Activated CD4-positive, alpha-beta T cell treated with anti-CD3 and anti-CD28 coated beads, Interleukin-2, Interleukin-4, amounts not matched to agents 100 ng/mL and 50 ng/mL, durations not matched to agents 16 hours and 8 hours (primary cell): ENCODE results near the gene MORN3.
A peak's percentile ranks its signal among the peaks of the same experiment; 100 is the strongest.
"Not testable (repeated sequence)": the region's sequence is repeated elsewhere in the genome, so short reads cannot be mapped to it uniquely, and the experiment has no call there.

ENCODE experiments used
- DNase-seq: peaks from one replicate; pipeline ENCODE4 v3.0.0-alpha.2; 2020; ENCODE audit warnings: low spot score

MORN3 gene

GRCh38 chr12:121638298-121639202 lies 30.9 kb downstream of the MORN3 start:
- DNase-seq, result no peak

- DNase-seq, result peak; percentile 63
Measured at GRCh38 chr12:121637231-121637914, 32.1 kb downstream of the MORN3 start.

GRCh38 chr12:121634836-121635235 lies 34.6 kb downstream of the MORN3 start:
- DNase-seq, result no peak

GRCh38 chr12:121633833-121634196 lies 35.6 kb downstream of the MORN3 start:
- not testable (repeated sequence) for DNase-seq

- no peak for DNase-seq
Measured at GRCh38 chr12:121632069-121632970, 37.1 kb downstream of the MORN3 start.

DNA sequence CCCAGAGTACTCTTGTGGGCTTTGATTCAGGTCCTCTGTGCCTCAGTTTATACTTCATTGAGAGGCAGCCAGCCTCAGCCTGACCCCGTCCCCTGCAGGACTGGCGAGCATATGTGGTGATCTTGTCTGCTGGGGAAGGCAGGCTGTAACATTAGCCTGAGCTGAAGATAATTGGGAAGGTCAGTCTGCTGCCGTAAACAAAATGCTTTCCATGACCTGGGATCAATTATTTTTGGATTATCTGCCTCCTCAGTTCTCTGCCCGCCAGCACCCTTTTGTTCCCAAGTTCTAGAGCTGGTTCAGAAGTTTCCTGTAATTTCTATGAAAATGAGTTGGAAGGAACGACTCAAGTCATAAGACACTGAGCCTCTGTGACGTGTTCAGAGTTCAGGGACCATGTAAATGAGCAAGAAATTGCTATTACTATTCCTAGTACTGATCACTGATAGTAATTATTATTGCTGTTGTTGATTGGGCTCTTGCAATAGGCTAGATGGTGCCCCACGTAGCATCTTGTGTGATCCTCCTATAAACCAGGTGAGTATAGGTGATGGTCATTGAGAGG lies 38.6 kb downstream of the MORN3 start:
- no peak for DNase-seq

GRCh38 chr12:121628536-121628935 lies 40.9 kb downstream of the MORN3 start:
- peak; percentile 42 for DNase-seq

- DNase-seq, result no peak
Measured at GRCh38 chr12:121628037-121628436, 41.4 kb downstream of the MORN3 start.

- peak; percentile 84 for DNase-seq
Measured at GRCh38 chr12:121626853-121627640, 42.4 kb downstream of the MORN3 start.

DNA sequence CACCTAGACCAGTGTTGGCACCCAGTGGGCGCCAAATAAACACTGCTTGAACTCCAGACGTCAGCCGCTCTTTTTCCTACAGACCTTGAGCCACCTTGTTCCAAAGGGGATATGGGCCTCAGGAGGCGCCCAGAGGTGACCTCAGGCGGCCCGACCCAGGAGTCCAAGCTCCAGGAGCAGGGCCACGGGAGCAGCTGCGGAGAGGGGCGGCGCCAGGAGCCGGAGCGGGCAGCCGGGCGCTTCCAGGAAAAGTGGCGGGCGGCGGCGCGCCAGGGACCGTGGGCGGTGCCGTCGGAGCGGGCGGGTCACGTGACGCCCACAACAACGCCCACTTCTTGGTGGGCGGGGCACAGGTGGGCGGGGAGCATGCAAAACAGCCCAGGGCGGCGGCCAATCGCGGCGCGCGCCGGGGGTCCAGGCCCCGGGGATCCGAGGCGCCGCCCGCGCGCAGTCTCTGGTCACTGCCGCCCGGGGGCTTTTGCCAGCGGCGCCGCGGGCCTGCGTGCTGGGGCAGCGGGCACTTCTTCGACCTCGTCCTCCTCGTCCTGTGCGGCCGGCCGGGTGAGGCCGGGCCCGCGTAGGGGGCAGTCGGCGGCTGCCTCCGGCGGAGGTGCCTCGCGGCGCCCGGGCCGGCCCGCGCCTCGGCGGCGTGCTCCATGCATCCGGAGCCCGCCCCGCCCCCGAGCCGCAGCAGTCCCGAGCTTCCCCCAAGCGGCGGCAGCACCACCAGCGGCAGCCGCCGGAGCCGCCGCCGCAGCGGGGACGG lies 43.2 kb downstream of the MORN3 start, which contains the start of gene ORAI1:
Gene ORAI1 (plus strand): TSS at position 444 of the 766 bp plus-strand sequence.
- DNase-seq, result peak; percentile 97

GRCh38 chr12:121620333-121620891 lies 49.0 kb downstream of the MORN3 start:
- DNase-seq, result no peak

- no peak for DNase-seq
Measured at GRCh38 chr12:121618659-121619233, 50.7 kb downstream of the MORN3 start.

GRCh38 chr12:121614872-121615467 lies 54.5 kb downstream of the MORN3 start:
- DNase-seq, result no peak

- no peak for DNase-seq
Measured at GRCh38 chr12:121613462-121613861, 56.0 kb downstream of the MORN3 start.

GRCh38 chr12:121611306-121611705 lies 58.1 kb downstream of the MORN3 start:
- no peak for DNase-seq

DNA sequence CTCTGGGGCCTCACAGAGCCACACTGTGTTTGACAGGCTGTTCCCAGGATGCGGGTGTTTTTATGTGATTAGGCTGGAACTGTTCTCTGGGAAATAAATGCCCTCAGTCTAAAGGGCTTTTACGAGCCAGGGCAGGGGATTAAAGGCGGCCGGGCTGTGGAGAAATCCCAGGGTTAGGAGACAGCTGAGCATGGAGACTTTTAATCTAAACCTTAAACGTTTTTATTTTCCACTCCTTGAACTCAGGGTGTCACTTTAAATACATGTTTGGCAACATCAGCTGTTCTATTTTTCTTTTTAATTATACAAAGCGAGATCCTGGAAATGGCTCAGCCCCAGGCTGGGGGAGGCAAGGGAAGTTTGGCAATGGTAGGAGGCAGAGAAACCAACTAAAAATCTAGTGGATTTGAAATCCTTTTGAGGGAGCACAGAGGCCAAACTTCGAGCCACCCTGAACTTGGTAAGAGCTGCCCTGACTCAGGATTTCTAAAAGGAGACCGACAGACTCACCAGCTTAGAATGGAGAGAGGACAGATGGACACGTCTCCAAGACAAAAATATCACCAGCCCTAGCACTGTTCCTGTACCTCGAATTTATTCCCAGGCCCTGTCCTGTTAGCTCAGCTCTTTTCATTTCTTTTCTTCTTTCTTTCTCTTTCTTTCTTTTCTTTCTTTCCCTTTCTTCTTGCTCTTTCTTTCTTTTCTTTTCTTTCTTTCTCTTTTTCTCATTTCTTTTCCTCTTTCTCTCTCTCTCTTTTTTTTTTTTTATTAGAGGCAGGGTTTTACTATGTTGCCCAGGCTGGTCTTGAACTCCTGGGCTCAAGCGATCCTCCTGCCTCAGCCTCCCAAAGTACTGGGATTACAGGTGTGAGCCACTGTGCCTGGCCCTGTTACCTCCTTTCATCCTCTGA lies 59.0 kb downstream of the MORN3 start:
- no peak for DNase-seq

GRCh38 chr12:121608301-121608700 lies 61.2 kb downstream of the MORN3 start:
- no peak for DNase-seq

DNA sequence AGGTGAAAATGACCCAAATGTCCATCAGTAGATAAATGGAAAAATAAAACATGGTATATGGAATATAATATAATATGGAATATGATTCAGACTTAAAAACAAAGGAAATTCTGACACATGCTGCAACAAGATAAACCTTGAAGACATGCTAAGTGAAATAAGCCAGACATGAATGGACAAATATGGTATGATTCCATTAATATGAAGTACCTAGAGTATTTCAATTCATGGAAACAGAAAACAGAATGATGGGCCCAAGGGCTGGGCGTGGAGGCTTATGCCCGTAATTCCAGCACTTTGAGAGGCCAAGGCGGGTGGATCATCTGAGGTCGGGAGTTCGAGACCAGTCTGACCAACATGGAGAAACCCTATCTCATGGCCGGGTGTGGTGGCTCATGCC lies 65.9 kb downstream of the MORN3 start:
- DNase-seq, result no peak
